CD4-positive, alpha-beta T cell treated with Interleukin-2 at 100 ng/mL for 4 hours (primary cell): ENCODE results near the gene METRNL.
"Not testable (repeated sequence)": the region's sequence is repeated elsewhere in the genome, so short reads cannot be mapped to it uniquely, and the experiment has no call there.

Experiments
- DNase-seq: peaks from one replicate; pipeline ENCODE4 v3.0.0-alpha.2; 2020; ENCODE audit warnings: low spot score

The METRNL gene

DNA sequence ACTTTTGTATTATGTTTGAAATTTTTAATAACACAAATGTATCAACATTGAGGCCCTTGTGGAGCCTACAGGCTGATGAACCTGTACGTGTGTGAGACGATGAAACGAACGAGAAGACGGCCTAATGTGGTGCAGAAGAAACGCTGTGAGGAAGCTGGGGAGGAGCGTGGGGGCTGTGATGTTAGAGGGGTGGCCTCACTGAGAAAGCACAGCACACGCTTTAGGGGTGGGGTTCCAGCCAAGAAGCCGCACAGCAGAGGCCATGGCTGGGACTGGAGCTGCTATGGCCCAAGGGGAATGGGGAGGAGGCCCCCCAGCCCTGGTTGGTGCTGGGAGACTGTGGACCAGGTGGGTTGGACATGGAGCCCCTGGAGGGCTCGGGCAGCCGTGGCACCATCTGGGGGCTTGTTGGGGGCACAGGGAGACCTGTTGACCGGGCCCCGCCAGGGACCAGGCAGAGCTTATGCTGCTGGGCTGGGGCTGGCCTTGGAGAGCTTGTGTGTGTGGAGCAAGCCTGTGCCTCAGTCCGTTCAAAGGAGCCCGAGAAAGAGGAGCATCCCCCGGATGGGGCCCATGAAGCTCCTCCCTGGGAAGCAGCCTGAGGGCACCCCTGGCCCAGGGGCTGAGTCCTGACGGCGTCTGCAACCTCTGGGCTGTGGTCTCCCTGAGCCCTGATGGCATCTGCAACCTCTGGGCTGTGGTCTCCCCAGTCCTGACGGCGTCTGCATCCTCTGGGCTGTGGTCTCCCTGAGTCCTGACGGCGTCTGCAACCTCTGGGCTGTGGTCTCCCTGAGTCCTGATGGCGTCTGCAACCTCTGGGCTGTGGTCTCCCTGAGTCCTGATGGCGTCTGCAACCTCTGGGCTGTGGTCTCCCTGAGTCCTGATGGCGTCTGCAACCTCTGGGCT is 44.7 kb downstream of the METRNL start:
- no peak for DNase-seq

DNA sequence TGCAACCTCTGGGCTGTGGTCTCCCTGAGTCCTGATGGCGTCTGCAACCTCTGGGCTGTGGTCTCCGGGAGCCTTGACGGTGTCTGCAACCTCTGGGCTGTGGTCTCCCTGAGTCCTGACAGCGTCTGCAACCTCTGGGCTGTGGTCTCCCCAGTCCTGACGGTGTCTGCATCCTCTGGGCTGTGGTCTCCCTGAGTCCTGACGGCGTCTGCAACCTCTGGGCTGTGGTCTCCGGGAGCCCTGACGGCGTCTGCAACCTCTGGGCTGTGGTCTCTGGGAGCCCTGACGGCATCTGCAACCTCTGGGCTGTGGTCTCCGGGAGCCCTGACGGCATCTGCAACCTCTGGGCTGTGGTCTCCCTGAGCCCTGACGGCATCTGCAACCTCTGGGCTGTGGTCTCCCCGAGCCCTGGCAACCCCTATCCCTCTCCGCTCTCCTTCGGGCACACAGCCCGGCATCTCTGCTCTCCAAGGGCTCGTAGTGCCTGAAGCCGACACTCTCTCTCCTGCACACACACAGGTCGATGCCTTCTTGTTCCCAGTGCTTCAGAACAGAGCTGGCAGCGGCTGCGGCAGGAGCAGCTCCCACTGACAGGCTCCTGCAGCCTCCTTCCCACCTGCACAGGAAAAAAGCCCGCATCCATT is 45.6 kb downstream of the METRNL start:
- no peak for DNase-seq

DNA sequence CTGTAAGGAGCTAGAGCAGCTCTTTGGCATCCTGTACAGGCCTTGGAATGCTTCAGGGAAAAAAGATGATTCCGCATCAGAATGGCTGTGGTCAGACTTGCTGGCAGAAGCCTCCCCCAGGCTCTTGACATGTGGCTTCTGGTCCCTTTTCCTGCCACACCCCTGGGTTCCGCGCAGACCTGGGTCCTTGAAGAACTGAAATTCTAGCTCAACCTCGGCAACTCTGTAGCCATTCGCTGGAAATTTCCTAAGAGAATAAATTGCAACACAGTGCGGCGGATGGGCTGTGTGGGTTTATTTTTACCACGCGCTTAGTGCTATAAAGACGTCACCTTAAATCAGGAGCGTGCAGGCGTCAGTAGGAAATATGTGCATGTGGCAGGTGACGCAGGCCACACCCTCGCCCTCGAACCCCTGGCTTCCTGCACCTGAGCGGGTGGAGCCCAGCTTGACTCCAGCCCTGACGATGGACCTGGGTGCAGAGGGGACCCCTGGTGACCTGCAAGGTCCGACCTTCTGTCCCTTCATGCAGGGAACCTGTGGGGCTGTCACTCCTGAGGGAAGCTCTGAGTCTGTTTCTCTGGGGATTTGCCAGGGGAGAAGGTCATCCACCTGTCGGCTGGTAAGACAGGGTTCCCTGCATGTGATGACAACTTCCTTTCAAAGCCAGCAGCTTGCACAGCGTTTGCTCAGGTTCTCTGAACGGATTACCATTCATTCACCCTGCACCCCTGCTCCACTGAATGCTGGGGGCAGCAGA is 46.3 kb downstream of the METRNL start:
- DNase-seq = peak; percentile 12

DNA sequence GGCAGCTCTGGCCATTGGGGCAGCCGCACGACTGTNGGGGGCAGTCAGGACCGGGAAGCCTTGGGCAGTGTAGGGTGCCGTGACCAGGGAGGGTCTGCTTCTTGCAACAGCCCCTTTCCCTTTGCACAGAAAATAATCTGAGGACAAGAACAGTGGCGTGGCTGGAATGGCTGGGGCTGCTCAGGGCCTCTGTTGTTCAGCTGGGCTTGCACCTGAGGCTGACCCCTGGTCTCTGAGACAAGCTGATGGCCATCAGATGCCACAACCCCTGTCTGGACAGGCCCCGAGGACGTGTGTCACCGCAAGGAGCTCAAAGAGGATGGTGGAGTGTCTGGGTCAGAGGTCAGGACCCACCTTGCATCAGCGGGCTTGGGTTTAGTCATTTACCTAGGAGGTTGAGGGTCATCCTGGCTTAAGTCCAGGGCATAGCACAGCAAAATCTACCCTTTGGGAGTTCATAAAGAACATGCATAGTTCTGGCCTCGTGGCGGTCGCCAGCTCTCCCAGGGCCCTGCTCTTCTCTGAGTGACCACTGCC is 46.9 kb downstream of the METRNL start:
- no peak for DNase-seq

DNA sequence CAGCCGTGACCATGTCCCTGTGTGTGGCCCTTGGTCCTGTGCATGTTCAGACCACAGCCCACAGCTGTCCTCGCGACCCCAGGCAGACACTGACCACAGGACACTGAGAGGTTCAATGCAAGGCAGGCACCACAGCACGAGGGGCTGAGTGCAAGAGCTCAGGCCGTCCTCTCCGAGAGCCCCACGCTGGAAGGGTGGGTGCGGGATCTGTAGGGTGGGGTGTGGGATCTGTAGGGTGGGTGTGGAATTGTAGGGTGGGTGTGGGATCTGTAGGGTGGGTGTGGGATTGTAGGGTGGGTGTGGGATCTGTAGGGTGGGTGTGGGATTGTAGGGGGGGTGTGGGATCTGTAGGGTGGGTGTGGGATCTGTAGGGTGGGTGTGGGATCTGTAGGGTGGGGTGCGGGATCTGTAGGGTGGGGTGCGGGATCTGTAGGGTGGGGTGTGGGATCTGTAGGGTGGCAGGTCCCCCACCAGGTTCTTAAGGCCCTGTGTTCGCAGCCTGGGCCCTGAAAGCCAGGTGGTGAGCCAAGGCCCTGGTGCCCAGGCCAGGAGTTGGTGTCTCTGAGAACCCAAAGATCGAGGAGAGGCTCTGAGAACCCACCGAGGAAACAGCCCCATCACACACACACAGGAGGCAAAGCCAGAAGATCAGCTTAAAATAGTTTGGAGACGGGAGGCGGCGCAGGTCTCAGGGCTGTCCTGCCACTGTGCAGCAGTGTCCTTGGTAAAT is 48.2 kb downstream of the METRNL start:
- no peak for DNase-seq

DNA sequence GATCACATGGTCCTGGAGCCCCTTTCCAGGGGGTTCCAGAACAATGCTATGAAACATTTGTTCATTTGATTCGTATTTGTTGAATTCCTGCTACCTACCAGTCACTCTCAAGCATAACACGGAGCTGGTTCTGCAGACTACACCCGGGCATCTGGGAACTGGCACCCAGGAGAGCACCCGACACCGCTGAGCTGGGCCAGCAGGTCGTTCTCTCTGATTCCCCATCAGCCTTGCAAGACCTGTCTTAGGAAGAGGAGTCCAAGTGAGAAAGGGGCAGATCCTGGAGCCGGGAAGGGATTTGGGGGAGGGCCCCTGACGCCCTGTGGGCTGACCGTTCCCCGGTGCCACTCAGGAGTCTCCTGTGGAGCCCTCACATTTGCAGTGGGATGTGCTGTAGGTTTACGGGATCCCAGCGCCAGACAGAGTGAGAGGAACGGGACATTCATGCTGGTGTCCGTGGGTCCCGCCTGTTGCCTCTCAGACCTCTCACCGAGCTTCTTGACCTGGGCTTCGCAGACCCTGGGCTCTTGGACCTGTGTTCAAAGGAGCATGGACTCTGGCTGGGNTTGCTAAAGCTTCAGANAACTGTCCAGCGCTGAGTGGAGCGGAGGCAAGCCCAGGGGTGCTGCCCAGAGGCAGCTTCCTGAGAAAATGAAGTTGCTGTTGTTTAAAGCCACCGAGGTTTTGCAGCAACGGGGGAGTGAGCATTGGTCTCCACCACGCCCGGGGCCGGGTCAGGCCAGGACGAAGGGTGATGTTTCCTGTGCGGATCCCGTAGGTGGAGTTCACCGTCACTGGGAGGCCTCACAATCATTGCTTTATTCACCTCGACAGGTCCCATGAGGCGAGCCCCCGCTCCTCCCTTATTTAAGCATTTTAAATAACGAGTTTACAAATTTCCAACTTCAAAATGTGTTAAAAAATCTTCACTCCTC is 49.2 kb downstream of the METRNL start:
- DNase-seq = no peak

DNA sequence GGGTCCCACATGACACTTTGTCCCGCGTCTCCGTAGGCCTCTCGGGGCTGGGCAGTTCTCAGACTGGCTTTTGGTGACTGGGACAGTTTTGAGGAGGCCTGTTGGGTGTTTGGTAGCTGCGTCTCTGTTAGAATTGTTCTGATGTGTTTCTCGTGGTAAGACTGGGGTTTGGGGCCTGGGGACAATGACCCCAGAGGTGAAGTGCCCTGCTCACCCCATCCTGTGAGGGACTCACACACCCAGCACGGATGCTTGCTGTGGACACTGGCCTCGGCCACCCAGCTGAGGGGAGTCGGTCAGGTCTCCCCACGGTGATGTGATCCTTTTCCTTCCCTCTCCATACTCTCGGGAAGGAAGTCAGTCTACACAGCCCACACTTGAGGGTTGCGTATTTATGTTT is 50.3 kb downstream of the METRNL start:
- DNase-seq = no peak

DNA sequence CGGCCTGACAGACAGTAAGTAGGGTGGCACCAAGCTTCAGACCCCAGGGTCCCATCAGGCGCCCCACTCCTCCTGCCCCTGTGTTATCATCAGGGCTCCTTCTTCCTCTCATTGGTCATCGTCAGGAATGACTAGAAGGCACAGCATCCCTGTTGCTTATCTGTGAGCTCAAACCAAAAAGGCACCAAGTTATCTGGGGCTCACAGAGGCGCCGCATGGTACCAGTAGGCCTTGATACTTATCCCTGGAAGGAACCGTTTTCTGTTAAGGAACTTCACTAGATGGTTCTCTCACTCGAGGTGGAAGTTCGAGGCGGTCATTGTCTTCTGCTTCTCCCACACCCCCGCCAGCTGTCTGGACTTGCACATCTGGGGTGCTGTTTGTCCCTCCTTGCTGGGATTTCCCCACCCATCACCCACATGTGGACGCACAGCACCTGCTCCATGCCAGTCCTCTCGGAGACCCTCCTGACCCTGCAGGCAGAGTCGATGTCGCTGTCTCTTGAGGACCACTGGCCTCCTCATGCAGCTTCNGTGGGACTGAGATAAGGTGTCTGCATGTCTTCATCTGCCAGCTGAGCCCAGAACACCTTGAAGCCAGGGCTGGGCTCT is 52.1 kb downstream of the METRNL start:
- no peak for DNase-seq

DNA sequence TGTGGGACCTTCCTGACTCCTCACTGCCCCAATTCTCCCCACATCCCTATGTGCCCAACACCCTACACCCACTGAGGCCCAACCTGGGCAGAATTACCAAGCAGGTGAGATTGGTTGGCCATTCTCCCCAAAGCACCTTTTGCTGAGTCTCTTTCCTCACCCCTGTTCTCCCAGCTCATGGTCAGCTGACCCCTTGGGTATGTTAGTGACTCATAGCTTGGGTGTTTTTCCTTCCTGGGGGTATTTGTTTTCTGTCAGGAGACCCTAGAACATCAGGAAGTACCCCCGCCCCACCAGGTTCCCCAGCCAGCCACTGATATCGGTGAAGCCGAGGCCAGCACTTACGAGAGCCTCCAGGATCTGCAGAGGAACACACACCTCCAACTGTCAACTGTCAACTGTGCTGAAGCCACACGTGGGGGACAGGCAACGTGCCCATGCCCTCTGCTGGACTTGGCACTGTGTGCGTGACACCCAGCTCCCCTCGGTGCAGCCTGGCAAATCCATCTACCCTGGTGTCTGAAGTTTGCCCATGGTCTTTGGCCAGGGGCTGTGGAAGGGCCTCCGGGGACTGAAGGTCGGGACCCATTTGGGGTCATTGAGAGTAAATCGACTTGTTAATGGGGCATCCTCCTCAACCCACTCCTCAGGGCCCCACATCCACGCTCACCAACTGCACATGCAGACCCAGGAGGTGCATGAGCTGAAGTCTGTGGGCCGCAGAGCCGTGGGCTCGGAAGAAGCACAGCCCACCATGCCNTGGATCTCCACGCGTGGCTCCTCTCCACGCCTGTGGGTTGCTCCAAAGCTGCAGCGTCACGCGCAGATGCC is 53.1 kb downstream of the METRNL start:
- DNase-seq = no peak

DNA sequence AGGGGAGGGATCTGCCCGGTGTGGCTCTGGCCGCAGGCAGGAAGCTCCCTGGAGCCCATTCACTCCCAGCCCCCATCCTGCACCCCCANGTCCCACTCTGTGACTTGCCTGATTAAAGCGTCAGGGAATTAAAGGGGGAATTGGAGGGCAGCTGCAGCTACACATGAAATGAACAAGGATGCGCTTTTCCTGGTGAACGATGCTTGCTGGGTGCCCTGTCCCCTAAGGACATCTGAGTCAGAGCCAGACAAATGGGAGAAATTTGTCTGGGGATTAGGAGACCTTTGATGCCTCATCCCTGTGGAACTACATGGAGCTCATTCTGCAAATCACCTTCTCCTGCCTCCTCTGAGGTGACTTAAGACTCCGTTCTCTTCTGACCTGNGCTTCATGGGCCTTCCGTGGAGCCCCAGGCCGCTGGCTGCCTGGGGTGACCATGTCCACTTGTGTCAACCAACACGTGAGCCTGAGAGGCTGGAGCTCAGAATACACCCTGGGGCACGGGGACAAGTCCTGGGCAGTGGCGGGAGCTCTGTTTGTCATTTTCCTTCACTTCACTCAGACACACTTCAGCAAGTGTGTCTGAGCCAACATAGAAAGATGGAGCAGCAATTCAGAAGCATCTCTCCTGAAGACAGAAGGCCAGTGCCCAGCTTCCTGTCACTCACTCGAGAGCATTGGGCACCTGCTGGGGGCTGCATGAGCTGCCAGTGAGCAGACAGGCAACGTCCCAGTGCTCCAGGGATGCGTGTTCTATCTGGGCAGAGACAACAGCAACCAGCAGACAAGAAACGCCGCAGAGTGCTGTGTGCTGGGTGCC is 54.1 kb downstream of the METRNL start:
- no peak for DNase-seq

DNA sequence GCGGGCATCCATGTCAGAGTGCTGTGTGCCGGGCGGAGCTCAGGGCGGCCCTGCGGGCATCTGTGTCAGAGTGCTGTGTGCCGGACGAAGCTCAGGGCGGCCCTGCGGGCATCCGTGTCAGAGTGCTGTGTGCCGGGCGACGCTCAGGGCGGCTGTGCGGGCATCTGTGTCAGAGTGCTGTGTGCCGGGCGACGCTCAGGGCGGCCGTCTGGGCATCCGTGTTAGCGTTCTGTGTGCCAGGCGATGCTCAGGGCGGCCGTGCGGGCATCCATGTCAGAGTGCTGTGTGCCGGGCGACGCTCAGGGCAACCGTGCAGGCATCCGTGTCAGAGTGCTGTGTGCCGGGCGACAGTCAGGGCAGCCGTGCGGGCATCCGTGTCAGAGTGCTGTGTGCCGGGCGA is 55.0 kb downstream of the METRNL start:
- not testable (repeated sequence) for DNase-seq

DNA sequence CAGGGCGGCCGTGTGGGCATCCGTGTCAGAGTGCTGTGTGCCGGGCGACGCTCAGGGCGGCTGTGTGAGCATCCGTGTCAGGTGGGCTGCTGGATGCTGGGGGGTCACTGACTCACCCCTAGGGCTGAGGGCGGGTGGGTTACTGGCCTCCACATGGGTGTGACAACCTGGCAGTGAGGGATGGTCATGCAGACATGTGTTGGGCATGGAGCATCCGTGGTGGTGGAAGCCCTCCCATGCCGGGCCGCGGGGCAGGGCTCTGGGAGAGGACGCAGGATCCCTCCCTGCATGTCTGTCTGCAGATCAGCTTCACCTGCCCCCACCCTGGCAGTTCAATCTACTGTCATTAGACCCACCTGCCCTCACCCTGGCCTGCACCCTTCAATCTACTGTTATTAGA is 56.3 kb downstream of the METRNL start:
- no peak for DNase-seq

DNA sequence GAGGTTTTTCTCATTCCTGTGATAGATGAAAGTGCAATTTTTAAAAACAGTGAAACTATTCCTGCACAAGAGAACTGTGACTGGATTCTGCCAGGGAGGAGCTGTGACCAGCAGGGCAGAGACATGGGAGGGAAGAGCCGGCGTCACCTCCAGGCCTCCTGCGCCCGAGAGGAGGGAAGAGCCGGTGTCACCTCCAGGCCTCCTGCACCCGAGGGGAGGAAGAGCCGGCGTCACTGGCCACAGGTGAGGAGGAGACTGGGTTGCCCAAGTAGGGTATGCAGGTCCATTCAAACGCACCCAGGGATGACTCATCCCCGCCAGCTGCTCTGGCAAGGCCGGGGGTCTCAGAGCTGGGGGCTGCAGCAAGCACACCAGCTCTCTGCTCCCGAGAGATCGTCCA is 56.7 kb downstream of the METRNL start:
- DNase-seq = no peak

DNA sequence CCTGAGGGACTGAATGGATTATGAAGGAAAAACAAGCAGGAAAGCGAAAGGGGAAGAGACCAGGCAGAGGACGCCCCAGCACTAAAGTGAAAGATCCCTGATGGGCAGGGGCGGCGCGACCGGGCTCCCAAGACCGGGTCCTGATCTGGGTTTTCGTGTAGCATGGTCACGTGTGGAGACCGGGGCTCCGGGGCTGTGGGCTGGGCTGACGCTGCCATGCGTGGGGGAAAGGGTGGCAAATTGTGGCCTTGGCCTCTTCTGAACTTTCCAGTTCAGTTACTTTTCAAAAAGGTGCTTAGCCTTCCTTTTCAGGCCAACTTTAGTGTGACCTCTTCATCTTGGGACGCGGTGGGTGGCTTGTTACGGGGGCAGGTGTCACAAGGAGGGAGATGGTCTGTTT is 57.5 kb downstream of the METRNL start:
- DNase-seq = no peak

DNA sequence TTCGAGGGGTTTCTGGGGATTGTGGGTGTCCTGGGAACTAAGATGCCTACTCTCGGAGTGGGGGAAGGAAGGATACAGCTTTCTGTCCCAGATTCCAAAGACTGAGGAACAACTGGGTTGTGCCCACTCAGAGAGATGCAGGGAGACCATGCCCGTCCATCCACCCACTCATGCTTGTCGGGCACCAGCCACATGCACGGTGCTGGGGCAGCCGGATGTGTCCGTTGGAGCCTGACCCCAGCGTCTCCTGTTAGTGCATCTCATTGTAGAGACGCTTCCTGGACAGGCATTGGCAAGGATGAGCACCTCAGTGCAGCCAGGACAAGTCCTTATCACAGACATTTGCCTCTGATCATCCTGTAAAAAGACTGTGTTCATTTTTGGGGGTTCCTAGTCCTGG is 58.1 kb downstream of the METRNL start:
- no peak for DNase-seq

DNA sequence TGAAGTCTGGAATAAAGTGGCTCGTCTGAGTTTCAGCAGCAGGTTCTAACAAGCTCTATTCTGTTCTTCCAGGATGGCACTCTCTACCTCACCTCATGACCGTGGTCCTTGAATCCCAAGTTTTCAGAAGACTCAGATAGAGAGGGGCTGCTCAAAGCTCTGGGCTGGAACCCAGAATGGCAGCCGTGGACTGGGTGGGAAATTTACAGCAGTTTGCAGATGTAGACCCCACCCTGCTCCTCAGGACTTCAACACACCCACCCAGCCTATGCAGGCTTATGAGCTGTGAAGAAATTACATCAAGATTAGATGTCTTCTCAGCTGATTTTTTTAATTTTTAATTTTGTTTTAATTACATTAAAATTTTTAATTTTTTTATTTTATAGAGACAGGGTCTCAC is 59.4 kb downstream of the METRNL start:
- no peak for DNase-seq

DNA sequence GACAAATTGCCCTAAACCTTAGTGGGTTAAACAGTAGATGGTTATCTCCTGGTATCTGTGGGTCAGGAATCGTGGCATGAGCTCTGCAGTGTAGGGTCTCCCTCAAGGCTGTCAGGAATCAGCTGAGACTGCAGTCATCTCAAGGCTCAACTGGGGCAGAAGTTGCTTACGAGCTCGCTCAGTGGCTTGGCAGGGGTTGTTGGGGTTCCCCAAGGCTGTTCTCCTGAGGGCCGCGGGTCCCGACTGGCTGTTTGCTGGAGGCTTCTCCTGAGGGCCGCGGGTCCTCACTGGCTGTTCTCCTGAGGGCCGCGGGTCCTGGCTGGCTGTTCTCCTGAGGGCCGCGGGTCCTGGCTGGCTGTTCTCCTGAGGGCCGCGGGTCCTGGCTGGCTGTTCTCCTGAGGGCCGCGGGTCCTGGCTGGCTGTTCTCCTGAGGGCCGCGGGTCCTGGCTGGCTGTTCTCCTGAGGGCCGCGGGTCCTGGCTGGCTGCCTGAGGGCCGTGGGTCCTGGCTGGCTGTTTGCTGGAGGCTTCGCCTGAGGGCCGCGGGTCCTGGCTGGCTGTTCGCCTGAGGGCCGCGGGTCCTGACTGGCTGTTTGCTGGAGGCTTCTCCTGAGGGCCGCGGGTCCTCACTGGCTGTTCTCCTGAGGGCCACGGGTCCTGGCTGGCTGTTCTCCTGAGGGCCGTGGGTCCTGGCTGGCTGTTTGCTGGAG is 60.3 kb downstream of the METRNL start:
- DNase-seq = not testable (repeated sequence)

DNA sequence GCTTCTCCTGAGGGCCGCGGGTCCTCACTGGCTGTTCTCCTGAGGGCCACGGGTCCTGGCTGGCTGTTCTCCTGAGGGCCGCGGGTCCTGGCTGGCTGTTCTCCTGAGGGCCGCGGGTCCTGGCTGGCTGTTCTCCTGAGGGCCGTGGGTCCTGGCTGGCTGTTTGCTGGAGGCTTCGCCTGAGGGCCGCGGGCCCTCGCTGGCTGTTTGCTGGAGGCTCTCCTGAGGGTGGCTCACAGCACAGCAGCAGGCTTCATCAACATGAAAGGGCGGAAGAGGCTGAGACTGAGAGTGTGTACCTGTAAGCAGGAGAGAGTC is 60.8 kb downstream of the METRNL start:
- DNase-seq = not testable (repeated sequence)
